Right forelimb (tissue), 1 donor: ENCODE measurements around the gene CAPRIN2.
A peak's percentile ranks its signal among the peaks of the same experiment; 100 is the strongest.

Experiments
- DNase-seq: peaks from one replicate; pipeline ENCODE4 v3.0.0-alpha.2; 2018

Gene CAPRIN2

GRCh38 chr12:30698346-30698745 lies 56.4 kb downstream of the CAPRIN2 start:
- DNase-seq, result no peak

GRCh38 chr12:30696943-30697342 lies 57.8 kb downstream of the CAPRIN2 start:
- DNase-seq, result no peak

- DNase-seq, result no peak
These were observed 58.3 kb downstream of the CAPRIN2 start for GRCh38 chr12:30696486-30696885.

GRCh38 chr12:30696103-30696408 lies 58.7 kb downstream of the CAPRIN2 start:
- no peak for DNase-seq

GRCh38 chr12:30695199-30696102 lies 59.3 kb downstream of the CAPRIN2 start, which contains the start of gene IPO8:
Gene IPO8 (minus strand): TSS chr12:30695869. CDS start chr12:30695647, 222 bp downstream.
- peak; percentile 94 for DNase-seq

- DNase-seq, result peak; percentile 54
These were observed 60.1 kb downstream of the CAPRIN2 start for GRCh38 chr12:30694412-30695198.

- no peak for DNase-seq
These were observed 62.3 kb downstream of the CAPRIN2 start for GRCh38 chr12:30692470-30692869.

GRCh38 chr12:30691122-30691879 lies 63.5 kb downstream of the CAPRIN2 start:
- no peak for DNase-seq

- DNase-seq, result no peak
These were observed 67.3 kb downstream of the CAPRIN2 start for GRCh38 chr12:30687265-30687986.

GRCh38 chr12:30679241-30679640 lies 75.5 kb downstream of the CAPRIN2 start:
- no peak for DNase-seq

- DNase-seq, result no peak
These were observed 76.5 kb downstream of the CAPRIN2 start for GRCh38 chr12:30678221-30678620.

- no peak for DNase-seq
These were observed 93.5 kb downstream of the CAPRIN2 start for GRCh38 chr12:30661210-30661609.
